Measurements from ENCODE around the gene CCDC159.

The CCDC159 gene

GRCh38 chr19:11390933-11391680 is 44.8 kb downstream of the CCDC159 start:
- no peak for DNase-seq (ENCODE audit: low spot score)

- DNase-seq (ENCODE audit: low spot score), result no peak
Observed at GRCh38 chr19:11397089-11397610, 50.8 kb downstream of the CCDC159 start.

- no peak for DNase-seq (ENCODE audit: low spot score)
Observed at GRCh38 chr19:11399667-11400066, 53.3 kb downstream of the CCDC159 start.

GRCh38 chr19:11400798-11401197 is 54.5 kb downstream of the CCDC159 start:
- DNase-seq (ENCODE audit: low spot score), result no peak

GRCh38 chr19:11401808-11402543 is 55.7 kb downstream of the CCDC159 start:
- DNase-seq (ENCODE audit: low spot score), result no peak

Data from left forelimb (tissue), 1 donor.